Mononuclear cell (primary cell): ENCODE data around the gene ZNF513. TPM values are rescaled to one million over a fixed set of nuclear protein-coding genes. Genes with fewer than 3 reads are reported as not detected.

Experiments
- H3K27me3 ChIP-seq: 2 replicates; pipeline ENCODE4 v1.6.0; 2011; ENCODE audit warnings: low read length, control low read depth; ENCODE audit not compliant: insufficient read depth
- H3K4me1 ChIP-seq: 2 replicates; pipeline ENCODE4 v1.5.1; 2011; ENCODE audit warnings: mild to moderate bottlenecking, low read length, control low read depth; ENCODE audit not compliant: insufficient read depth
- H3K4me3 ChIP-seq: 2 replicates; pipeline ENCODE4 v1.5.1; 2011; ENCODE audit warnings: mild to moderate bottlenecking, low read length, moderate library complexity
- H3K9me3 ChIP-seq: 2 replicates; pipeline ENCODE4 v1.5.1; 2011; ENCODE audit warnings: low read depth, mild to moderate bottlenecking, control low read depth, low read length
- total RNA-seq: library from RNA; depleted of rRNA; stranded (reverse); fragments of >200 nt; gene quantifications from one replicate; pipeline ENCODE4 v1.2.3, GENCODE V29; 2012

Gene ZNF513
- total RNA-seq, 1 donor = 11.5 TPM

DNA sequence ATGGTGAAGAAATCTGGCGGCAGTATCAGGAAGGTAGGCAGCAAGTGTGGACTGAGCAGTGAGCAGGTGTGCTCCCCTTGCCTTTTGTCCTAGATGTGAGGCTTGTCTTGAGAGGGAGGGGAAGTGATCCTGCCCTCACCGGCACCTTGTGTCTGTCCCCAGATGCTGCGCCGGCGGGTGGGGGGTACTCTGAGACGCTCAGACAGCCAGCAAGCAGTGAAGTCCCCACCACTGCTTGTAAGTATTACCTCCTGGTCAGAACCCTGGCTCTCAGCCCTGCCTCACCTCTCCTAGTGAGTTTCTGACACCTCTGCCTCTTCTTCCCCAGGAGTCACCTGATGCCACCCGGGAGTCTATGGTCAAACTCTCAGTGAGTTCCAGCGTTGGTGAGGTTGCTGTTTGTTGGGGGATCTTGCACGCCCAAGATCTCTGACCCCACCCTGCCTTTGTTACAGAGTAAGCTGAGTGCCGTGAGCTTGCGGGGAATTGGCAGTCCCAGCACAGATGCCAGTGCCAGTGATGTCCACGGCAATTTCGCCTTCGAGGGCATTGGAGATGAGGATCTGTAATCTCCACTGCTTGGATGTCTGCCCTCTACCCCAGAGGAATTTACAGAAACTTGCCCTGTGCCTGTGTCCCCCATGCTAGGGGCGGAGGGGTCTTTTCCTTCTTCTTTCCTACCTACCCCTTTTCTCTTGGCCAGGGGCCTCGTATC is 4.2 kb downstream of the ZNF513 start:
- Histone ChIP-seq H3K4me3 (no peak overlapping the region), H3K27me3 (no peaks in the 10 kb centered on the region), H3K9me3 (no peaks in the 10 kb centered on the region), H3K4me1 (peaks cover 41% of the 10 kb centered on the region)

DNA sequence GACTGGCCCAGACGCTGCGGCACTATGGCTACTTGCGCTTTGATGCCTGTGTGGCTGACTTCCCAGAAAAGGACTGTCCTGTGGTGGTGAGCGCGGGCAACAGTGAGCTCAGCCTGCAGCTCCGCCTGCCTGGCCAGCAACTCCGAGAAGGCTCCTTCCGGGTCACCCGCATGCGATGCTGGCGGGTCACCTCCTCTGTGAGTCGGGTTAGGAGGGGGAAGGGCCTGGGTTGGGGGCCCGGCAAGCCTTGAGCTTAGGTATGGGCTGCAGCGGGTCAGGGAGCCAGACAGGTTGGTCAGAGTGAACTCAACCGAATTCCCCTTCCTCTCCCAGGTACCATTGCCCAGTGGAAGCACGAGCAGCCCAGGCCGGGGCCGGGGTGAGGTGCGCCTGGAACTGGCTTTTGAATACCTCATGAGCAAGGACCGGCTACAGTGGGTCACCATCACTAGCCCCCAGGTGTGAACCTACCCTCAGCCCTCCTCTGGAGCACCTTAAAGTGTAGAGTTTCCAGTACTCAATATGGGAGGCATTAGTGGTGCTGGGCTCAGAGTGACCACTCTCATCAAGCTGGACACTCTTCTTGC is 4.9 kb downstream of the ZNF513 start:
- H3K4me3 ChIP-seq = no peak overlapping the region
- H3K4me1 ChIP-seq = peaks cover 41% of the 10 kb centered on the region
- H3K27me3 ChIP-seq = no peaks in the 10 kb centered on the region
- H3K9me3 ChIP-seq = no peaks in the 10 kb centered on the region

DNA sequence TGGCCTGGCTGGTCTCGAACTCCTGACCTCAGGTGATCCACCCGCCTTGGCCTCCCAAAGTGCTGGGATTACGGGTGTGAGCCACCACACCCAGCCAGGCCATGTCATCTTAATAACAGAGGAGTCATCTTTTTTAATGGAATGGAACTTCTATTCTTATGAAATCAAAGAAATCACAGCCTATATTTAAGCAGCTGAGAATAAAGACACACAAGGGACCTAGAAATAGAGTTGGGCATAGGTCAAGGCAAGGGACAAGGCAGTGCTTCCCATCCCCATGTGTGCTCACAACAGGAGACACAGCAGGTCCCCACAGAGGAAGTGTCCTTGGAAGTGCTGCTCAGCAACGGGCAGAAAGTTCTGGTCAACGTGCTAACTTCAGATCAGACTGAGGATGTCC is 7.0 kb downstream of the ZNF513 start:
- Histone ChIP-seq H3K4me3 (no peak overlapping the region), H3K27me3 (no peaks in the 10 kb centered on the region), H3K4me1 (peaks cover 38% of the 10 kb centered on the region), H3K9me3 (no peaks in the 10 kb centered on the region)

DNA sequence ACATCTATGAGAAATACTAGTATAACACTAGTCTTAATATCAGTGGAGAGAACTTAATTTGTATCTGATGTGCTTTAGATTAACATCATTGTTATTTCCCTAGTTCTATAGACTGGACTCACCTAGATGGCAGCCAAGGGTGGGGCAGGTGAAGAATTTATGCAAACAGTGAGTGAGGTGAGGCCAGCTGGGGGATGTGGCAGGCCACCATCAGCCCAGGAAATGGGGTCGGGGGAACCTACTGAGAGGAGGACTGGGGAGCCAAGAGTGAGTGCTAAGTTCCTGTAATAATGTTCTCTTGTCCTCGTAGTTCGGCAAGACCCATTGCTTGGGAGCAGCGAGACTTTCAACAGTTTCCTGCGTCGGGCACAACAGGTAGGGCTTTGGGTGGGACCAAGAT is 7.6 kb downstream of the ZNF513 start:
- no peaks in the 10 kb centered on the region for H3K27me3 ChIP-seq
- H3K9me3 ChIP-seq = no peaks in the 10 kb centered on the region
- H3K4me1 ChIP-seq = peaks cover 37% of the 10 kb centered on the region
- no peak overlapping the region for H3K4me3 ChIP-seq

DNA sequence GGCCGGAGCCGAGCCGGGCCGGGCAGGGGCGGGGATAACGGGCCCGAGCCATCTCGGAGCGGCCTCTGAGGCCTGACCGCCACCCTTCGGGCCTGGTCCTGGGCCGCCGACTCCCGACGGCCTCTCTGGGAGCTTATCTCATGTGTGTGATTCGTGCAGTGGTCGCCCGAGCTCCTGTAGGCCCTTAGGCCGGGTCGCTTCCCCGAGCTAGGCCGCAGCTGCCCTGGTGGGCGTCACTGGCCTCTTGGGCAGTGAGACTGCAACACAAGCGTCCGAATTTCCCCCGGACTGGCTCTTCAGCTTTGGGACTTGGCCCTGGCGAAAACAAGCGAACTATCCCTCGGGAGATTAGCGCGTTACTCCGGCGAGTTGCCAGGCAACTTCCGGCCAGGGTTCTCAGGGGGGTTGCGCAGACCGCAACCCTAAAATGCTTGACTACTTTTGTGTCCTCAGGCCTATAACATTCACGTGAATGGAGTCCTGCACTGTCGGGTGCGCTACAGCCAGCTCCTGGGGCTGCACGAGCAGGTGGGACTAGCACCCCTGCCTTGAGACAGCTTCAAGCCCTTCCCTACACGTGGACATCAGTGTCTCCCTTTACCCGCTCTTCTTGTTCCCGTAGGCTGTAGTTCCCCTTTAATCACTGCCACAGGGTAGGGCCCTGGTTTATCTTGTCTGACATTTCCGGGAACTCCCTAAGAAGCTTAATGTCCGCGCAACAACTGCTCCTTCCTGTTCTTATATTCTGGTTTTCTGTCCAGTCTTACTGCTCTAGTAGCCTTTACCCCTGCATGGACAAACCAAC is 9.5 kb downstream of the ZNF513 start:
- Histone ChIP-seq H3K4me1 (peaks cover 37% of the 10 kb centered on the region), H3K9me3 (no peaks in the 10 kb centered on the region), H3K4me3 (peak overlapping the region; percentile 80), H3K27me3 (no peaks in the 10 kb centered on the region)

DNA sequence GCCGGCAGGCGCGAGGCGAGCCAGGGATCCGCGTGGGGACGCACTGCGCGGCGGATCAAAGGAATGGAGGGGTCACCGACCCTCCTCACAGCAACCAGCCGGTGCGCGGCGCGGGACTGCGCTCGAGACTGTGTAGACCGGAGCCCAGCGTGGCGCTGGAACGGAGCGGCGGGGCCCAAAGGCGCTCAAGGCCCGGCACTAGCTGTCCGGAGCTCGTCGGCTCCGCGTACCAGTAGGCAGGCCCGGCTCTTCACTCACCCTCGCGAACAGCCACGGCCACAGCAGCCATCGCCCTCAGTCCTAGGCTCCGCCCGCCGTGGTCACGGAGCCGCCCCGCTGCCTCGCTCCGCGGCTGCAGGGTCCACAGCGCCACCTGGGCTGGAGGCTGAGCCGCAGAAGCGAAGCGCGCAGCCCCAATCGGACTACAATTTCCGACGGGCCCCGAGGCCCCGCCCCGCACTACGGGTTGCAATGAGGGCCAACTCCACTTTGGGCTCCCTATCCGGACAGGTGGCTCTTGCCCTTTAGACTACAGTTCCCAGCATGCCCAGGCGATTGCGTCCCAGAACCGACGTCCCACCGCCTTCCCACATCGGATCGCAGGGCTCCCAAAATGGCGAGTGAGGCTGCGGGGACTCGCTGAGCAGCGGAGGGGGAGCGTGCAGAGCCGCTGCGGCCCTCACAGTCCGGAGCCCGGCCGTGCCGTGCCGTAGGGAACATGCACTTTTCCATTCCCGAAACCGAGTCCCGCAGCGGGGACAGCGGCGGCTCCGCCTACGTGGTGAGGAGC is 10.3 kb downstream of the ZNF513 start, which contains the start of the genes EIF2B4 and SNX17:
EIF2B4 (minus strand) TSS at position 313 of the 790 bp plus-strand sequence; CDS start at position 289, 24 bp downstream.
SNX17 (plus strand) TSS at position 591 of the 790 bp plus-strand sequence; CDS start at position 719, 128 bp downstream.
- Histone ChIP-seq H3K4me1 (peaks cover 37% of the 10 kb centered on the region), H3K27me3 (no peaks in the 10 kb centered on the region), H3K9me3 (no peaks in the 10 kb centered on the region), H3K4me3 (peak within 1 kb of the TSS; percentile 80)

DNA sequence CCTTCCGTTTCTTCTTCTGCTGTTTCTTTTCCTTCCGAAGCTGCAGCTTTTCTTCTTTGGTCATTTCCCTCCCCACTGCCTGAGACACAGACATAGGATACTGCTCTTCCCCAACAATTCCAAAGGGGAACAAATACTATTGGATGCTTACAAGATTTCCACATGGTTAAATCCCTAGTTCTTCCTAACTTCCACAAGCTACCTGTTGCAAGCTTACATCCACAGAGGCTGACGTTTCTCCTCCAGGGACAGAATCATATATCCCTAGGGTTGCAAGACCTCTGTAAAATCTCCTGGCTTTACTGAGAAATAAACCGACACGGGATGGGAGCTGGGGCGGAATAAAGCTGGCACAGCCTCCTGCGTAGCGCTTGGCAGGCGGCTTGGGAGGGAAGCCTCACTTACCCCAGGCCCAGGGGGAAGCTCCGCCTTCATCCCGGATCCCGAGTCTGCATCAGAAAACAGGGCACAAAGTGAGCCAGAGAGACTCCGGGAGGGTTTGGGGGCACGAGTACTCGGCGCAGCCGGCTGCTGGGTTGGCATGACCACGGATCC is 11.0 kb downstream of the ZNF513 start:
- peaks cover 37% of the 10 kb centered on the region for H3K4me1 ChIP-seq
- peak overlapping the region; percentile 80 for H3K4me3 ChIP-seq

DNA sequence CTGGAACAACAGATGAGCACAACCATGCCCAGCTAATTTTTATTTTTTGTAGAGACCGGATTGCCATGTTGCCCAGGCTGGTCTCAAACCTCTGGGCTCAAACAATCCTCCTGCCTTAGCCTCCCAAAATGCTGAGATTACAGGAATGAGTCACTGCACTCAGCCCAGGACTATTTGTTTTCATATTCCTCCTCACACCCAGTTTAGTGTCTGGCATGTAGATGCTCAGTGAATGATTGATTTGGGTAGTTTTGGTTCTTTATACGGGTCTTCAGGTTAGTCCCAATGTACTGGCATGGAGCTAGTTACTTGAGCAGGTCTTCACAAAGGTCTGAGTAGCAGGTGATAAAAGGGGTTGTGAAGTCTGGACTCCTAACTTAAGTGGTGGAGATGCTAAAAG is 16.6 kb downstream of the ZNF513 start:
- Histone ChIP-seq H3K9me3 (no peaks in the 10 kb centered on the region), H3K27me3 (no peaks in the 10 kb centered on the region)

More for the DNA sequence above, 11.0 kb downstream of the ZNF513 start:
- no peaks in the 10 kb centered on the region for H3K9me3 ChIP-seq
- H3K27me3 ChIP-seq = no peaks in the 10 kb centered on the region

DNA sequence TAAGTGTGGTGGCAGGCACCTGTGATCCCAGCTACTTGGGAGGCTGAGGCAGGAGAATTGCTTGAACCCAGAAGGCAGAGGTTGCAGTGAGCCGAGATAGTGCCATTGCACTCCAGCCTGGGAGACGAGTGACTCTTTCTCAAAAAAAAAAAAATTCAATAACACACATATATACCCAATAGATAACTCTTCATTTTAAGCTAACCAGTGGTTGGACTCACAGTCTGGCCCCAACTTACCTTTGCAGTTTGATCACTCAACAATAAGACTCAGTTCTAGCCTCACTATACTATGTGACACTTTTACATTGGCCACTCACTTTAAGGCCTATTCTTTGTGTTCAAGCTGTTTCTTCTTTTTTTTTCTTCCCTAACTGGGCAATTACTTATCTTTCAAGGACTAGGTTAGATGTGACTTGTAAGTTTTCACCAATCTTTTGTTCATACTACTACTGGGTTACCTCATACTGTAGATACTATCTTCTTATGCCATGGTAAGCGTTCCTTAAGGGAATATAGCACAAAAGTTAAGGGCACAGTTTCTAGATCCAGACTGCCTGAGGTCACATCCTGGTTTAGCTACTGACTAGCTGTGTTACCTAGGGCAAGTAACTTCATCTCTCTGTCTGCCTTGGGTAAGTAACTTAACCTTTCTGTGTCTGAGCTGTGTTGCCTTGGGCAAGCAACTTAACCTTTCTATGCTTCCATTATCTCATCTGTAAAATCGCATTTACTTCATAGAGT is 17.7 kb downstream of the ZNF513 start:
- H3K9me3 ChIP-seq = no peaks in the 10 kb centered on the region
- H3K4me1 ChIP-seq = peaks cover 5% of the 10 kb centered on the region
- no peaks in the 10 kb centered on the region for H3K27me3 ChIP-seq
- no peak overlapping the region for H3K4me3 ChIP-seq

More for the DNA sequence above, 16.6 kb downstream of the ZNF513 start:
- Histone ChIP-seq H3K4me1 (peaks cover 5% of the 10 kb centered on the region), H3K4me3 (no peak overlapping the region)

DNA sequence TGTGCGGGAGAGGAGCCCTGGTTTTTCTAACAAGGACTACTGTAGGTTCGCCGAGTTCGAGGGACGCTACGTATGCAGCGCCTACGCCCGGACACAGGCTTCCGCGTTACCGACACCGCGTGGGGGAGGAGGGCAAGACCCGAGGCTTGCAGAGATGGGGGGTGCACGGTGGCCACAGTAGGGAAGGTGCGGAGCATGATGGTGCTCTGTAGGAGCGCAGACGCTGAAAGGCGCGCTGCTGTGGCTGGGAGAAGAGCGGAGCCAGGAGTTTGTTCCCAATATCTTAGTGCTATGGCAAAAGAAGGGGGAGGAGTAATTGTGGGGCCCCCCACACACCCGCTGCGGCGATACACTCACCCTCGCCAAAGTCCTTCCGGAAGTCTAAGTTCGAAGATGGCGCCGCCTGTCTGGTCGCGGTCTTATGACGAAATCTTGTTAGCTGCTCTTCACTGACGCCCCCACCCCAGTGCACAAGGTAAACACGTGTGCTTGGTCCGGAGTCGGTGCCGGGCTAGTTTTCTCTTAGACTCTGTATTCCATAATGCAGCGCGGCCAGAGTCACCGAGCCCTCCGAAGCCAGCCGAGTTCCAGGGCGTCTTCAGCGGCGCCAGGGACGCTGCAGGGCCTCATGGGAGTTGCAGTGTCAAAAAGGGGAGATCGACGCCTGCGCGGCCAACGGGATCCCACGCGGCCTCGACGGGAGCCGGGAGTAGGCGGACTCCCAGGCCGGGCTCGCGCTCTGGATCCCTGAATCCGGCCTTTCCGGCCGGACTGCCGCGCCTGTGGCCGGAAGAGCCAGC is 24.0 kb downstream of the ZNF513 start, which contains the start of gene GTF3C2:
GTF3C2 (minus strand) TSS at position 383 of the 800 bp plus-strand sequence. CDS start 13,210 bp downstream, outside the sequence.
- Histone ChIP-seq H3K27me3 (no peaks in the 10 kb centered on the region), H3K4me3 (peak within 1 kb of the TSS; percentile 67), H3K9me3 (no peaks in the 10 kb centered on the region), H3K4me1 (peaks cover 45% of the 10 kb centered on the region)

DNA sequence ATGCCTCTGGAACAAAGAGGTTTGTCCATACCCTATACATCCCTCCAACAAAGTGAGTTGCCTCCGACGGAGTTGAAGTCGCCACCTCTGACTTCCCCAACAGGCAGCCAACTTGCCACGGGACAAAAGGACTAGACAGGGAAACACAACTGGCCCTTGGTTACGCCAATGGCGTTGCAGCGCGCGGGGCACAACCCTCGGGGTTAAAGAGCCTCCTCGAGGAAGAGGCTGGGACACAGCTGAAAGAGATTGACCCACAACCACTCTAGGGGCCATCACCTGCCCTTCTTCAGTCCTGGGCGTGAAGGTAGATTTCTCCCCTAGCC is 24.5 kb downstream of the ZNF513 start:
- peak overlapping the region; percentile 67 for H3K4me3 ChIP-seq
- peaks cover 48% of the 10 kb centered on the region for H3K4me1 ChIP-seq
- no peaks in the 10 kb centered on the region for H3K9me3 ChIP-seq
- no peaks in the 10 kb centered on the region for H3K27me3 ChIP-seq

DNA sequence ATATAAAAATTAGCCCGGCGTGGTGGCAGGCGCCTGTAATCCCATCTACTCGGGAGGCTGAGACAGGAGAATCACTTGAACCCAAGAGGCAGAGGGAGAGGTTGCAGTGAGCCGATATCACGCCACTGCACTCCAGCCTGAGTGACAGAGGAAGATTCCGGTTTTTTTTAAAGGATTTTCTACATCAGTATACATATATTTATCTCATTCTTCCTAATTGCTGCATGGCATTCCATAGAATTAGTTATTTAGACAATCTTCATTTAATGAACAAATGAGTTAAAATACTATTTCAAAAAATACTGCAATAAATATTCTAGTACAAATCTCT is 26.0 kb downstream of the ZNF513 start:
- Histone ChIP-seq H3K4me1 (peaks cover 48% of the 10 kb centered on the region), H3K4me3 (no peak overlapping the region), H3K9me3 (no peaks in the 10 kb centered on the region), H3K27me3 (no peaks in the 10 kb centered on the region)
